ENCODE results near the gene UBAC2. TPM values are rescaled to one million over a fixed set of nuclear protein-coding genes. Genes with fewer than 3 reads are reported as not detected.

UBAC2 gene
- total RNA-seq, 2 donors from 2014 or later = 72.7 to 80.4 TPM

- no peak overlapping the region for H3K9ac ChIP-seq (ENCODE audit: extremely low read depth, low read length, poor library complexity, severe bottlenecking)
- Mint-ChIP-seq H3K4me3 (no peak overlapping the region), H3K9me3 (peaks cover 2% of the 10 kb centered on the region), H3K27ac (no peak overlapping the region), H3K4me1 (peaks cover 26% of the 10 kb centered on the region), H3K27me3 (ENCODE audit: insufficient read depth) (no peaks in the 10 kb centered on the region), H3K36me3 (ENCODE audit: low read depth) (peaks cover 16% of the 10 kb centered on the region)
- peaks cover 2% of the 10 kb centered on the region for H3K9me3 ChIP-seq (ENCODE audit: control insufficient read depth, low read length)
- peaks cover 3% of the 10 kb centered on the region for H3K4me1 ChIP-seq (ENCODE audit: control insufficient read depth, insufficient read depth, low read length)
- WGBS, 2 experiments (ENCODE audit: insufficient coverage in 1 of 2, insufficient read length in 1 of 2) = 97 to 100% methylated on average over 2 to 4 of the region's 4 CpGs
- no peak overlapping the region for H3K27ac ChIP-seq (ENCODE audit: low read depth, low read length)
- no peak for DNase-seq
- H3K4me3 ChIP-seq (ENCODE audit: low read length) = no peak overlapping the region
- peaks cover 43% of the 10 kb centered on the region for H3K36me3 ChIP-seq (ENCODE audit: control insufficient read depth, insufficient read depth, low read length)
- no peak for TF ChIP-seq CTCF (conservative IDR thresholded peaks at IDR 0.05)
- H3K27me3 ChIP-seq (ENCODE audit: control insufficient read depth, insufficient read depth, low read length, poor library complexity, severe bottlenecking) = no peaks in the 10 kb centered on the region
Measured at GRCh38 chr13:99277629-99278028, 77.0 kb downstream of the UBAC2 start.

- Histone ChIP-seq H3K36me3 (ENCODE audit: control insufficient read depth, insufficient read depth, low read length) (peaks cover 42% of the 10 kb centered on the region), H3K9ac (ENCODE audit: extremely low read depth, low read length, poor library complexity, severe bottlenecking) (no peak overlapping the region), H3K9me3 (ENCODE audit: control insufficient read depth, low read length) (no peaks in the 10 kb centered on the region), H3K4me1 (ENCODE audit: control insufficient read depth, insufficient read depth, low read length) (peaks cover 3% of the 10 kb centered on the region), H3K4me3 (ENCODE audit: low read length) (no peak overlapping the region), H3K27ac (ENCODE audit: low read depth, low read length) (no peak overlapping the region), H3K27me3 (ENCODE audit: control insufficient read depth, insufficient read depth, low read length, poor library complexity, severe bottlenecking) (no peaks in the 10 kb centered on the region)
- no peak overlapping the region for H3K4me3 Mint-ChIP-seq
- no peak overlapping the region for H3K27ac Mint-ChIP-seq
- H3K4me1 Mint-ChIP-seq = peaks cover 24% of the 10 kb centered on the region
- H3K27me3 Mint-ChIP-seq (ENCODE audit: insufficient read depth) = no peaks in the 10 kb centered on the region
- H3K9me3 Mint-ChIP-seq = no peaks in the 10 kb centered on the region
- no peak for DNase-seq
- TF ChIP-seq CTCF (conservative IDR thresholded peaks at IDR 0.05) = no peak
- H3K36me3 Mint-ChIP-seq (ENCODE audit: low read depth) = peaks cover 14% of the 10 kb centered on the region
- 94 to 100% methylated on average over 3 to 5 of the region's 5 CpGs for WGBS, 2 experiments (ENCODE audit: insufficient coverage in 1 of 2, insufficient read length in 1 of 2)
Measured at GRCh38 chr13:99278200-99278599, 77.5 kb downstream of the UBAC2 start.

GRCh38 chr13:99278843-99279242 lies 78.2 kb downstream of the UBAC2 start:
- Histone ChIP-seq H3K9ac (ENCODE audit: extremely low read depth, low read length, poor library complexity, severe bottlenecking) (no peak overlapping the region), H3K27me3 (ENCODE audit: control insufficient read depth, insufficient read depth, low read length, poor library complexity, severe bottlenecking) (no peaks in the 10 kb centered on the region), H3K4me1 (ENCODE audit: control insufficient read depth, insufficient read depth, low read length) (peaks cover 3% of the 10 kb centered on the region), H3K9me3 (ENCODE audit: control insufficient read depth, low read length) (no peaks in the 10 kb centered on the region), H3K27ac (ENCODE audit: low read depth, low read length) (no peak overlapping the region), H3K36me3 (ENCODE audit: control insufficient read depth, insufficient read depth, low read length) (peaks cover 42% of the 10 kb centered on the region), H3K4me3 (ENCODE audit: low read length) (no peak overlapping the region)
- Mint-ChIP-seq H3K4me3 (no peak overlapping the region), H3K27me3 (ENCODE audit: insufficient read depth) (no peaks in the 10 kb centered on the region), H3K27ac (no peak overlapping the region), H3K36me3 (ENCODE audit: low read depth) (peaks cover 14% of the 10 kb centered on the region), H3K9me3 (no peaks in the 10 kb centered on the region), H3K4me1 (peaks cover 22% of the 10 kb centered on the region)
- WGBS, 2 experiments (ENCODE audit: insufficient coverage in 1 of 2, insufficient read length in 1 of 2) = 80 to 93% methylated on average over 1 to 3 of the region's 3 CpGs
- TF ChIP-seq CTCF (conservative IDR thresholded peaks at IDR 0.05) = no peak
- no peak for DNase-seq
